Neuronal stem cell (in vitro differentiated cells): ENCODE results near the gene RPP25L.
A peak's percentile ranks its signal among the peaks of the same experiment; 100 is the strongest.

Source experiments
- DNase-seq: peaks from one replicate; pipeline ENCODE4 v3.0.0-alpha.2; 2013; ENCODE audit warnings: low spot score
- H2AFZ ChIP-seq: one replicate; pipeline ENCODE4 v1.6.1; 2013; ENCODE audit warnings: mild to moderate bottlenecking, low read length, inconsistent platforms
- H2AK5ac ChIP-seq: 2 replicates; pipeline ENCODE4 v1.6.1; 2013; ENCODE audit warnings: low read depth, mild to moderate bottlenecking, inconsistent platforms, low read length, moderate library complexity, mixed read lengths
- H2BK120ac ChIP-seq: 2 replicates; pipeline ENCODE4 v1.6.1; 2013; ENCODE audit warnings: low read depth, mild to moderate bottlenecking, inconsistent platforms, low read length, moderate library complexity, mixed read lengths
- H2BK12ac ChIP-seq: one replicate; pipeline ENCODE4 v1.6.1; 2013; ENCODE audit warnings: low read length, inconsistent platforms
- H2BK15ac ChIP-seq: 2 replicates; pipeline ENCODE4 v1.6.1; 2013; ENCODE audit warnings: mild to moderate bottlenecking, low read length, inconsistent platforms, mixed read lengths
- H2BK5ac ChIP-seq: one replicate; pipeline ENCODE4 v1.6.1; 2013; ENCODE audit warnings: inconsistent platforms, mild to moderate bottlenecking, low read length, moderate library complexity
- H3K14ac ChIP-seq: one replicate; pipeline ENCODE4 v1.6.1; 2013; ENCODE audit warnings: low read length, inconsistent platforms
- H3K18ac ChIP-seq: 2 replicates; pipeline ENCODE4 v1.6.1; 2013; ENCODE audit warnings: low read length, inconsistent platforms
- H3K23ac ChIP-seq: 2 replicates; pipeline ENCODE4 v1.6.1; 2013; ENCODE audit warnings: low read depth, mild to moderate bottlenecking, mixed read lengths, low read length, inconsistent platforms; ENCODE audit not compliant: poor library complexity
- H3K27ac ChIP-seq: replicated peaks from 3 replicates; pipeline ENCODE4 v1.5.1; 2013; ENCODE audit warnings: low read length, inconsistent platforms
- H3K27me3 ChIP-seq, 3 experiments: 2 replicates each; pipeline ENCODE4 v1.6.1; 2013; ENCODE audit warnings: low read length in 3 of 3, mild to moderate bottlenecking in 2 of 3, inconsistent platforms in 1 of 3, low read depth in 1 of 3, mixed read lengths in 1 of 3, moderate library complexity in 1 of 3; ENCODE audit not compliant: control insufficient read depth in 3 of 3, insufficient read depth in 3 of 3
- H3K36me3 ChIP-seq, 2 donors: replicated peaks in 1 of 2; 2 replicates each; pipeline ENCODE4 v1.6.1; 2013; ENCODE audit warnings: low read length in 2 of 2; ENCODE audit not compliant: control insufficient read depth in 2 of 2, insufficient read depth in 2 of 2
- H3K4ac ChIP-seq: 2 replicates; pipeline ENCODE4 v1.6.1; 2013; ENCODE audit warnings: inconsistent platforms, mild to moderate bottlenecking, low read length, moderate library complexity
- H3K4me1 ChIP-seq, 2 donors: 1 replicate in 1 of 2; 2 replicates in 1 of 2; pipeline ENCODE4 v1.6.1; 2013; ENCODE audit warnings: low read length in 2 of 2, low read depth in 1 of 2; ENCODE audit not compliant: control insufficient read depth in 2 of 2, insufficient read depth in 1 of 2
- H3K4me2 ChIP-seq: one replicate; pipeline ENCODE4 v1.6.1; 2013; ENCODE audit warnings: mild to moderate bottlenecking, low read length, inconsistent platforms; ENCODE audit not compliant: insufficient read depth, poor library complexity, severe bottlenecking
- H3K4me3 ChIP-seq, 2 donors: 2 replicates each; pipeline ENCODE4 v1.5.1; 2013; ENCODE audit warnings: low read length in 2 of 2, mild to moderate bottlenecking in 2 of 2, inconsistent platforms in 1 of 2, moderate library complexity in 1 of 2
- H3K79me1 ChIP-seq: one replicate; pipeline ENCODE4 v1.6.1; 2013; ENCODE audit warnings: low read depth, mild to moderate bottlenecking, inconsistent platforms, low read length, moderate library complexity
- H3K9ac ChIP-seq: one replicate; pipeline ENCODE4 v1.6.1; 2013; ENCODE audit warnings: mild to moderate bottlenecking, low read depth, low read length, inconsistent platforms; ENCODE audit not compliant: poor library complexity
- H3K9me3 ChIP-seq, 2 donors: replicated peaks in 1 of 2; 2 replicates each; pipeline versions ENCODE3 to v1.6.1; 2013; ENCODE audit warnings: low read length in 2 of 2, mild to moderate bottlenecking in 2 of 2, inconsistent platforms in 1 of 2, low read depth in 1 of 2, mixed read lengths in 1 of 2, moderate library complexity in 1 of 2; ENCODE audit not compliant: control insufficient read depth in 2 of 2, insufficient read depth in 1 of 2
- H4K8ac ChIP-seq: one replicate; pipeline ENCODE4 v1.6.1; 2013; ENCODE audit warnings: low read depth, mild to moderate bottlenecking, inconsistent platforms, low read length, moderate library complexity
- H4K91ac ChIP-seq: one replicate; pipeline ENCODE4 v1.6.1; 2013; ENCODE audit warnings: low read length, low read depth, mild to moderate bottlenecking, inconsistent platforms; ENCODE audit not compliant: poor library complexity
- WGBS, 2 donors: extraction: QIAGEN DNeasy Blood & Tissue Kit; methylation state at CpG; one replicate each; pipeline ENCODE4 v1.1.7; 2013; ENCODE audit warnings: missing lambda C conversion rate in 2 of 2, mixed read lengths in 1 of 2; ENCODE audit not compliant: insufficient read length in 2 of 2, insufficient replicate concordance in 1 of 2; ENCODE audit errors: extremely low coverage in 2 of 2; 5-methylcytosine and 5-hydroxymethylcytosine counted together

RPP25L gene

GRCh38 chr9:34636791-34637355 is 25.0 kb upstream of the RPP25L start:
- Histone ChIP-seq H2AK5ac (peak overlapping the region; percentile 98), H3K27ac (no peak overlapping the region), H3K79me1 (peaks cover 11% of the 10 kb centered on the region), H3K9ac (peak overlapping the region; percentile 99), H3K4me1 (peaks cover 8 to 24% of the 10 kb centered on the region in 2 donors), H2AFZ (peak overlapping the region; percentile 100), H3K27me3 (no peaks in the 10 kb centered on the region), H3K23ac (peak overlapping the region; percentile 97), H2BK12ac (no peak overlapping the region), H2BK15ac (peak overlapping the region; percentile 92), H3K18ac (peak overlapping the region; percentile 95), H4K91ac (peak overlapping the region; percentile 94), H2BK5ac (peak overlapping the region; percentile 62), H4K8ac (no peak overlapping the region), H2BK120ac (peak overlapping the region; percentile 48), H3K36me3 (peaks cover 7 to 15% of the 10 kb centered on the region in 2 donors), H3K4me3 (peak overlapping the region; percentile 90 to 92), H3K4me2 (peak overlapping the region; percentile 96), H3K4ac (peak overlapping the region; percentile 100), H3K9me3 (no peaks in the 10 kb centered on the region), H3K14ac (peak overlapping the region; percentile 100)
- WGBS, 2 donors, result no CpG with 5 or more reads among the region's 23 CpGs
- no peak for DNase-seq

- Histone ChIP-seq H2AK5ac (peak overlapping the region; percentile 67), H2BK120ac (no peak overlapping the region), H2BK15ac (no peak overlapping the region), H3K9me3 (no peaks in the 10 kb centered on the region), H4K8ac (no peak overlapping the region), H3K23ac (peak overlapping the region; percentile 31), H3K36me3 (peaks cover 7 to 15% of the 10 kb centered on the region in 2 donors), H3K4ac (no peak overlapping the region), H3K27me3 (peaks cover 0 to 11% (median 0%) of the 10 kb centered on the region in 3 experiments), H3K14ac (no peak overlapping the region), H2AFZ (no peak overlapping the region), H3K4me1 (peaks cover 8 to 29% of the 10 kb centered on the region in 2 donors), H3K4me2 (no peak overlapping the region), H3K9ac (peak overlapping the region; percentile 38), H4K91ac (no peak overlapping the region), H3K27ac (no peak overlapping the region), H2BK12ac (peak overlapping the region; percentile 10), H3K79me1 (peaks cover 11% of the 10 kb centered on the region), H3K4me3 (no peak overlapping the region), H2BK5ac (no peak overlapping the region), H3K18ac (no peak overlapping the region)
- WGBS, 2 donors, result no CpG with 5 or more reads among the region's 14 CpGs
- DNase-seq, result no peak
Measured at GRCh38 chr9:34635556-34635955, 23.7 kb upstream of the RPP25L start.

GRCh38 chr9:34634551-34635248 is 22.8 kb upstream of the RPP25L start:
- H3K18ac ChIP-seq, result no peak overlapping the region
- H2BK120ac ChIP-seq, result no peak overlapping the region
- no peak overlapping the region for H3K23ac ChIP-seq
- no peak overlapping the region for H3K9ac ChIP-seq
- no peak overlapping the region for H2BK5ac ChIP-seq
- peaks cover 8 to 35% of the 10 kb centered on the region in 2 donors for H3K4me1 ChIP-seq
- DNase-seq, result no peak
- H3K4ac ChIP-seq, result no peak overlapping the region
- H3K4me3 ChIP-seq, result no peak overlapping the region
- no peak overlapping the region for H2BK15ac ChIP-seq
- no CpG with 5 or more reads among the region's 3 CpGs for WGBS, 2 donors
- H3K4me2 ChIP-seq, result no peak overlapping the region
- peaks cover 7 to 15% of the 10 kb centered on the region in 2 donors for H3K36me3 ChIP-seq
- no peak overlapping the region for H4K91ac ChIP-seq
- no peak overlapping the region for H2AK5ac ChIP-seq
- H3K14ac ChIP-seq, result no peak overlapping the region
- no peak overlapping the region for H3K27ac ChIP-seq
- H2BK12ac ChIP-seq, result no peak overlapping the region
- peaks cover 11% of the 10 kb centered on the region for H3K79me1 ChIP-seq
- H3K27me3 ChIP-seq, result peaks cover 0 to 19% (median 1%) of the 10 kb centered on the region in 3 experiments
- no peak overlapping the region for H2AFZ ChIP-seq
- no peak overlapping the region for H4K8ac ChIP-seq
- H3K9me3 ChIP-seq, result no peaks in the 10 kb centered on the region

GRCh38 chr9:34633851-34634550 is 22.1 kb upstream of the RPP25L start:
- H4K91ac ChIP-seq, result no peak overlapping the region
- no peak overlapping the region for H4K8ac ChIP-seq
- H3K14ac ChIP-seq, result no peak overlapping the region
- no peak overlapping the region for H3K23ac ChIP-seq
- no peak overlapping the region for H3K4ac ChIP-seq
- H3K4me3 ChIP-seq, result no peak overlapping the region
- peaks cover 11 to 39% of the 10 kb centered on the region in 2 donors for H3K4me1 ChIP-seq
- no peak overlapping the region for H3K9ac ChIP-seq
- no peaks in the 10 kb centered on the region for H3K9me3 ChIP-seq
- H2BK5ac ChIP-seq, result no peak overlapping the region
- no CpG with 5 or more reads among the region's 3 CpGs for WGBS, 2 donors
- H2AK5ac ChIP-seq, result no peak overlapping the region
- peaks cover 14% of the 10 kb centered on the region for H3K79me1 ChIP-seq
- no peak overlapping the region for H3K18ac ChIP-seq
- no peak overlapping the region for H2BK12ac ChIP-seq
- peak; percentile 73 for DNase-seq
- no peak overlapping the region for H2AFZ ChIP-seq
- no peak overlapping the region for H3K27ac ChIP-seq
- H3K4me2 ChIP-seq, result no peak overlapping the region
- H3K27me3 ChIP-seq, result peaks cover 0 to 26% (median 5%) of the 10 kb centered on the region in 3 experiments
- H2BK15ac ChIP-seq, result no peak overlapping the region
- H2BK120ac ChIP-seq, result no peak overlapping the region
- H3K36me3 ChIP-seq, result peaks cover 7 to 15% of the 10 kb centered on the region in 2 donors
